DMS79 treated with DMSO at 0.1 percent for 48 hours (cell line): Measurements from ENCODE around the gene ACADS.
"Not testable (repeated sequence)": the region's sequence is repeated elsewhere in the genome, so short reads cannot be mapped to it uniquely, and the experiment has no call there.

Source experiments
- DNase-seq: peaks from one replicate; lab custom pipeline; 2025; lab: John Stamatoyannopoulos, UW

The ACADS gene

GRCh38 chr12:120726961-120727360, 1.3 kb downstream of the ACADS start:
- DNase-seq: no peak

GRCh38 chr12:120732198-120732597, 6.6 kb downstream of the ACADS start:
- not testable (repeated sequence) for DNase-seq

- no peak for DNase-seq
Measured at GRCh38 chr12:120733574-120733973, 7.9 kb downstream of the ACADS start.

- DNase-seq: no peak
Measured at GRCh38 chr12:120734210-120734609, 8.6 kb downstream of the ACADS start.

GRCh38 chr12:120735181-120735580, 9.6 kb downstream of the ACADS start:
- DNase-seq: no peak

GRCh38 chr12:120736404-120737331, 11.0 kb downstream of the ACADS start:
- DNase-seq: no peak

- DNase-seq: no peak
Measured at GRCh38 chr12:120737557-120738251, 12.1 kb downstream of the ACADS start.

- no peak for DNase-seq
Measured at GRCh38 chr12:120738252-120739030, 12.8 kb downstream of the ACADS start.

GRCh38 chr12:120739031-120739762, 13.6 kb downstream of the ACADS start:
- no peak for DNase-seq

GRCh38 chr12:120739821-120740613, 14.4 kb downstream of the ACADS start:
- DNase-seq: no peak

- DNase-seq: no peak
Measured at GRCh38 chr12:120740871-120741270, 15.2 kb downstream of the ACADS start.

GRCh38 chr12:120741476-120742421, 16.1 kb downstream of the ACADS start:
- no peak for DNase-seq

- DNase-seq: no peak
Measured at GRCh38 chr12:120744922-120745493, 19.4 kb downstream of the ACADS start.

- no peak for DNase-seq
Measured at GRCh38 chr12:120748242-120748641, 22.6 kb downstream of the ACADS start.

- DNase-seq: no peak
Measured at GRCh38 chr12:120749256-120749655, 23.6 kb downstream of the ACADS start.

- no peak for DNase-seq
Measured at GRCh38 chr12:120750806-120751205, 25.2 kb downstream of the ACADS start.

- DNase-seq: no peak
Measured at GRCh38 chr12:120751389-120751788, 25.8 kb downstream of the ACADS start.

- no peak for DNase-seq
Measured at GRCh38 chr12:120754792-120755191, 29.2 kb downstream of the ACADS start.

GRCh38 chr12:120755269-120755668, 29.6 kb downstream of the ACADS start:
- DNase-seq: no peak
